Astrocyte (in vitro differentiated cells and primary cell): ENCODE results near the gene CASP5. TPM values are rescaled to one million over a fixed set of nuclear protein-coding genes. Genes with fewer than 3 reads are reported as not detected.

Source experiments
- DNase-seq: peaks from one replicate; pipeline ENCODE4 v3.0.0-alpha.2; 2010; ENCODE audit warnings: low read depth
- FAIRE-seq: peaks from 2 replicates; lab custom pipeline; 2011; peaks lifted over from hg19 to GRCh38; lab: Jason Lieb, UNC
- H2AFZ ChIP-seq: 2 replicates; pipeline ENCODE4 v1.6.0; 2012; ENCODE audit warnings: low read depth, low read length, inconsistent platforms
- H3K27ac ChIP-seq: 2 replicates; pipeline ENCODE4 v1.5.1; 2011; ENCODE audit warnings: low read depth, low read length, inconsistent platforms
- H3K27me3 ChIP-seq: 2 replicates; pipeline ENCODE4 v1.6.0; 2011; ENCODE audit warnings: low read length, inconsistent platforms; ENCODE audit not compliant: insufficient read depth
- H3K36me3 ChIP-seq: 2 replicates; pipeline ENCODE4 v1.5.1; 2011; ENCODE audit warnings: low read length, inconsistent platforms; ENCODE audit not compliant: insufficient read depth
- H3K4me1 ChIP-seq: 2 replicates; pipeline ENCODE4 v1.5.1; 2011; ENCODE audit warnings: low read length, inconsistent platforms; ENCODE audit not compliant: insufficient read depth
- H3K4me2 ChIP-seq: 2 replicates; pipeline ENCODE4 v1.6.0; 2012; ENCODE audit warnings: low read length, inconsistent platforms
- H3K4me3 ChIP-seq: 2 replicates; pipeline ENCODE4 v1.5.1; 2011; ENCODE audit warnings: low read depth, mild to moderate bottlenecking, low read length, inconsistent platforms; ENCODE audit not compliant: insufficient read depth
- H3K79me2 ChIP-seq: 2 replicates; pipeline ENCODE4 v1.6.0; 2012; ENCODE audit warnings: mild to moderate bottlenecking, low read length, inconsistent platforms; ENCODE audit not compliant: insufficient read depth
- H3K9ac ChIP-seq: 2 replicates; pipeline ENCODE4 v1.6.0; 2012; ENCODE audit warnings: mild to moderate bottlenecking, low read length, inconsistent platforms
- H3K9me3 ChIP-seq: 2 replicates; pipeline ENCODE4 v1.5.1; 2012; ENCODE audit warnings: low read depth, mild to moderate bottlenecking, low read length, inconsistent platforms; ENCODE audit not compliant: insufficient read depth
- H4K20me1 ChIP-seq: 2 replicates; pipeline ENCODE4 v1.6.0; 2012; ENCODE audit warnings: low read length, inconsistent platforms; ENCODE audit not compliant: insufficient read depth
- H3K27ac Mint-ChIP-seq: one replicate; pipeline ENCODE4 v1.8.0; 2021; ENCODE audit warnings: mild to moderate bottlenecking, mixed read lengths; ENCODE audit not compliant: unreplicated experiment
- H3K27me3 Mint-ChIP-seq: one replicate; pipeline ENCODE4 v1.8.0; 2021; ENCODE audit warnings: low read depth, mixed read lengths; ENCODE audit not compliant: unreplicated experiment
- H3K36me3 Mint-ChIP-seq: one replicate; pipeline ENCODE4 v1.8.0; 2021; ENCODE audit warnings: low read depth, mixed read lengths; ENCODE audit not compliant: unreplicated experiment
- H3K4me1 Mint-ChIP-seq: one replicate; pipeline ENCODE4 v1.8.0; 2021; ENCODE audit warnings: low read depth, mixed read lengths; ENCODE audit not compliant: unreplicated experiment
- H3K4me3 Mint-ChIP-seq: one replicate; pipeline ENCODE4 v1.8.0; 2021; ENCODE audit warnings: mild to moderate bottlenecking, moderate library complexity, mixed read lengths; ENCODE audit not compliant: unreplicated experiment
- H3K9me3 Mint-ChIP-seq: one replicate; pipeline ENCODE4 v1.8.0; 2021; ENCODE audit warnings: mild to moderate bottlenecking, mixed read lengths; ENCODE audit not compliant: unreplicated experiment
- EZH2 ChIP-seq: IDR thresholded peaks from 2 replicates; pipeline ENCODE4 v1.6.1; 2012; ENCODE audit warnings: mild to moderate bottlenecking, low read length, inconsistent platforms; ENCODE audit not compliant: insufficient read depth
- total RNA-seq: library from RNA; stranded (reverse); gene quantifications from 2 replicates; pipeline ENCODE4 v1.2.1, GENCODE V29; 2021
- TF ChIP-seq, protein P1 (sequence below): IDR thresholded peaks from 2 replicates; pipeline ENCODE4 v1.5.1; 2011; ENCODE audit warnings: low read depth, mild to moderate bottlenecking, inconsistent platforms, low read length, moderate library complexity; ENCODE audit not compliant: insufficient read depth

CASP5 gene
- total RNA-seq, 1 donor from 2014 or later = not detected

DNA sequence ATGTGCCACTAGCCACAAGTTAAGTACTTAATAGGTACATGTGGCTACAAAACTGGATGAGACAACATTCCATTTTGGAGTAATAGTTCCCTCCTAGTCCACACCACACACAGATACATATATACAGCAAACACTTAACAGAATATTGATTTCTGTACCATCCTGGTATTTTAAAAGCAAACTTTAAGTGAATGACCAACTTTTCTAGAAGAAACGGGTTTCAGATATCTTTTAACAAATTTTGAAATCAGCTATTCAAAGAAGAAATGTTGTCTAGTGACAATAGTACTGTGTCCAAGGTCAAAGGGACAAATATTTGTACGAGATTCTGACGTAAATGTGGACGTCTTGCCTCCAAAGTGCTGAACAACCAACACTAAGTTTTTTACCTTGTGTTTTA, 34.5 kb upstream of the CASP5 start:
- no peak overlapping the region for H3K27ac Mint-ChIP-seq
- Histone ChIP-seq H3K27ac (no peak overlapping the region), H3K9ac (no peak overlapping the region), H2AFZ (no peak overlapping the region), H3K4me2 (no peak overlapping the region), H3K4me1 (no peaks in the 10 kb centered on the region), H3K4me3 (no peak overlapping the region), H3K79me2 (no peaks in the 10 kb centered on the region), H4K20me1 (no peaks in the 10 kb centered on the region), H3K9me3 (no peaks in the 10 kb centered on the region), H3K36me3 (no peaks in the 10 kb centered on the region), H3K27me3 (no peaks in the 10 kb centered on the region)
- no peak for DNase-seq
- H3K27me3 Mint-ChIP-seq = no peaks in the 10 kb centered on the region
- no peaks in the 10 kb centered on the region for H3K9me3 Mint-ChIP-seq
- no peaks in the 10 kb centered on the region for H3K4me1 Mint-ChIP-seq
- no peak for FAIRE-seq
- H3K36me3 Mint-ChIP-seq = no peaks in the 10 kb centered on the region
- TF ChIP-seq, protein P1, sequence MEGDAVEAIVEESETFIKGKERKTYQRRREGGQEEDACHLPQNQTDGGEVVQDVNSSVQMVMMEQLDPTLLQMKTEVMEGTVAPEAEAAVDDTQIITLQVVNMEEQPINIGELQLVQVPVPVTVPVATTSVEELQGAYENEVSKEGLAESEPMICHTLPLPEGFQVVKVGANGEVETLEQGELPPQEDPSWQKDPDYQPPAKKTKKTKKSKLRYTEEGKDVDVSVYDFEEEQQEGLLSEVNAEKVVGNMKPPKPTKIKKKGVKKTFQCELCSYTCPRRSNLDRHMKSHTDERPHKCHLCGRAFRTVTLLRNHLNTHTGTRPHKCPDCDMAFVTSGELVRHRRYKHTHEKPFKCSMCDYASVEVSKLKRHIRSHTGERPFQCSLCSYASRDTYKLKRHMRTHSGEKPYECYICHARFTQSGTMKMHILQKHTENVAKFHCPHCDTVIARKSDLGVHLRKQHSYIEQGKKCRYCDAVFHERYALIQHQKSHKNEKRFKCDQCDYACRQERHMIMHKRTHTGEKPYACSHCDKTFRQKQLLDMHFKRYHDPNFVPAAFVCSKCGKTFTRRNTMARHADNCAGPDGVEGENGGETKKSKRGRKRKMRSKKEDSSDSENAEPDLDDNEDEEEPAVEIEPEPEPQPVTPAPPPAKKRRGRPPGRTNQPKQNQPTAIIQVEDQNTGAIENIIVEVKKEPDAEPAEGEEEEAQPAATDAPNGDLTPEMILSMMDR = no peak
- TF ChIP-seq EZH2 = no peak
- H3K4me3 Mint-ChIP-seq = no peak overlapping the region

DNA sequence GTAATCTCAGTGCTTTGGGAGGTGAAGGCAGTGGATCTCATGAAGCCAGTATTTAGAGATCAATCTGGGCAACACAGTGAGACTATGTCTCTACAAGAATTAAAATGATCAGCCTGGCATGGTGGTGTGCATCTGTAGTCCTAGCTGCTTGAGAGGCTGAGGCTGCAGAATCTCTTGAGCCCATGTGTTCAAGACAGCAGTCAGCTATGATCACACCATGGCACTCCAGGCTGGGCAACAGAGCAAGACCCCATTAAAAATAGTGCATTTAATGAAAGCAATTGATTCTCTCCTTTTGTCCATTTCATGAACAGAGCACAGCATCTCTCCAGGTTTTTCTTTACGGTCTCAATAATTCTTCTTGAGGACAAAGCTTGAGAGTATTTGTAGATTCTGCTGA, 33.5 kb upstream of the CASP5 start:
- H3K36me3 ChIP-seq = no peaks in the 10 kb centered on the region
- no peak overlapping the region for H3K27ac Mint-ChIP-seq
- no peaks in the 10 kb centered on the region for H3K36me3 Mint-ChIP-seq
- no peak overlapping the region for H3K27ac ChIP-seq
- no peak overlapping the region for H3K4me3 ChIP-seq
- no peaks in the 10 kb centered on the region for H4K20me1 ChIP-seq
- H3K4me1 ChIP-seq = no peaks in the 10 kb centered on the region
- TF ChIP-seq, protein P1 = no peak
- no peak for TF ChIP-seq EZH2
- H3K4me1 Mint-ChIP-seq = no peaks in the 10 kb centered on the region
- no peak overlapping the region for H3K9ac ChIP-seq
- H3K4me2 ChIP-seq = no peak overlapping the region
- H3K79me2 ChIP-seq = no peaks in the 10 kb centered on the region
- DNase-seq = no peak
- no peak overlapping the region for H3K4me3 Mint-ChIP-seq
- H3K27me3 Mint-ChIP-seq = no peaks in the 10 kb centered on the region
- no peaks in the 10 kb centered on the region for H3K9me3 ChIP-seq
- no peak overlapping the region for H2AFZ ChIP-seq
- peaks cover 4% of the 10 kb centered on the region for H3K9me3 Mint-ChIP-seq
- FAIRE-seq = no peak
- H3K27me3 ChIP-seq = no peaks in the 10 kb centered on the region

DNA sequence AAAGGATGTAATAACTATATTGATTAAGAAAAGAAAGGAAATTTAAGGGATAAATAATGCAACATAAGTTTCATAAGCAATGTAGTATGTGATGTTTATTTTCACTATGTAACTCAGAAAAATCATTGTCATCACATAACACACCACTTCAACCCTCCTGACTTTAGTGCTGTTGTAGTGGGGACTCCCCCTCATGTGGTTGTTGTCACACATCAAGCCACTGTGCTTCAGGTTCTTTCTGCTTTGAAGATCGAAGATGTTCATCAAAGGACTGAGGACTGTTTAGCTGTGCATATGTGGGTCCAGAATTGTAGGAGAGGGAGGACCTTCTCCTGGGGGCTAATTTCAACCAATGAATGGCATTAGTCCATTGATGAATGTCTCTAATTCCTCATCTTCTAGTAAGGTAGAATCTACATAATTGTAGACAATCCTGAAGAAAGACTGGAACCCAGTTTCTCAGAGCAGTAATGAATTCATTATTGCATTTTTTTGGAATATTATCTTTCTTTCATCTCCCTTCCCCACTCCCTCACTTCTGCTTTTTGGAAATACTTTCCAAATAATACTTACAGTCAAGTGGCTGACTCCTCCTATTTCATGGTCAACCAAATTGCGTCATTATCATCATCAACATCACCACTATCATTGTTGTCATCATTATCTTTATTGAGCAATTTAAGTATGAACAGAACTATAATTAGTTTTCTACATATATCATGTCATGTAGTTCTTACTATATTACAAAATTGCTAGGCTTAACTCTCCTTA, 31.9 kb upstream of the CASP5 start:
- H3K36me3 Mint-ChIP-seq = no peaks in the 10 kb centered on the region
- H3K27ac Mint-ChIP-seq = no peak overlapping the region
- Histone ChIP-seq H3K27me3 (no peaks in the 10 kb centered on the region), H3K9me3 (no peaks in the 10 kb centered on the region), H3K27ac (no peak overlapping the region), H3K9ac (no peak overlapping the region), H3K79me2 (no peaks in the 10 kb centered on the region), H3K4me3 (no peak overlapping the region), H3K4me1 (no peaks in the 10 kb centered on the region), H4K20me1 (no peaks in the 10 kb centered on the region), H3K4me2 (no peak overlapping the region), H3K36me3 (no peaks in the 10 kb centered on the region), H2AFZ (no peak overlapping the region)
- no peaks in the 10 kb centered on the region for H3K4me1 Mint-ChIP-seq
- H3K9me3 Mint-ChIP-seq = peaks cover 4% of the 10 kb centered on the region
- no peaks in the 10 kb centered on the region for H3K27me3 Mint-ChIP-seq
- TF ChIP-seq, protein P1 = no peak
- no peak for TF ChIP-seq EZH2
- H3K4me3 Mint-ChIP-seq = no peak overlapping the region
- DNase-seq (no peak), FAIRE-seq (no peak)
